ENCODE data around the gene ZNF771. TPM values are rescaled to one million over a fixed set of nuclear protein-coding genes. Genes with fewer than 3 reads are reported as not detected.

ZNF771 gene
- total RNA-seq, 1 experiment from 2014 or later: 11.3 TPM

DNA sequence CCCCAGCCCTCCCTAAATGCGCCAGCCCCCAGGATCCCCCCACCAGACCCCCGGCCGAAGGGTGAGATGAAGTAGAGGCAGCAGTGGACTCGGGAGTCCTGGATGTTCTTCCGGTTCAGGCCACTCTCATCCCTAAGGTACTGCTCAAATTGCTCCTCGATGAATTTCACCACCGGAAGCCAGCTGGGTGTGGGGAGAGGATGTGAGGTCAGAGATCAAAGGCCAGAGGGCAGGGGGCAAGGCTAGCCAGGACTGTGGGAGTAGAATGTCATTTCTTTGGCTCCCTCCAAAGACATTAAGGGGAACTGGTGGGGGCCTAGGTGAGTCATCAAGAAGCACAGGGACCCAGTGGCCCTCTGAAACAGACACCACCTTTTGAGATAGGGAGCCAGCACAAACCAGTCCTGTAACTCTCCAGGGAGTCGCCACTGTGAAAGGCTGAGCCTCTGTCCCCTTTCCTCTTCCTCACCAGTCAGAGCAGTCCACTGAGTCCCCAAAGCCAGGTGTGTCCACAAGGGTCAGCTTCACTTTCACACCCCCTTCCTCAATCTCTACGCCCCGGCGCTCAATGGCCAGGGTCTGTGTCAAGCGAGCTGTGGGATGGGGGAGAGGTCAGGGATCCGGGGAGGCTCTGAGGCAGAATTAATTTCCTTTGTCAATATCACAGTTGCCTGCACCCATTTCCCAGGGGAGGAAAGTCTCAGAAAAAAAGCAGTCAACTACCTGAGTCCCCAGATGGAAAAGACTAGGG is 25.9 kb upstream of the ZNF771 start:
- H3K27me3 Mint-ChIP-seq (ENCODE audit: unreplicated experiment): no peaks in the 10 kb centered on the region
- TF ChIP-seq, protein P1, sequence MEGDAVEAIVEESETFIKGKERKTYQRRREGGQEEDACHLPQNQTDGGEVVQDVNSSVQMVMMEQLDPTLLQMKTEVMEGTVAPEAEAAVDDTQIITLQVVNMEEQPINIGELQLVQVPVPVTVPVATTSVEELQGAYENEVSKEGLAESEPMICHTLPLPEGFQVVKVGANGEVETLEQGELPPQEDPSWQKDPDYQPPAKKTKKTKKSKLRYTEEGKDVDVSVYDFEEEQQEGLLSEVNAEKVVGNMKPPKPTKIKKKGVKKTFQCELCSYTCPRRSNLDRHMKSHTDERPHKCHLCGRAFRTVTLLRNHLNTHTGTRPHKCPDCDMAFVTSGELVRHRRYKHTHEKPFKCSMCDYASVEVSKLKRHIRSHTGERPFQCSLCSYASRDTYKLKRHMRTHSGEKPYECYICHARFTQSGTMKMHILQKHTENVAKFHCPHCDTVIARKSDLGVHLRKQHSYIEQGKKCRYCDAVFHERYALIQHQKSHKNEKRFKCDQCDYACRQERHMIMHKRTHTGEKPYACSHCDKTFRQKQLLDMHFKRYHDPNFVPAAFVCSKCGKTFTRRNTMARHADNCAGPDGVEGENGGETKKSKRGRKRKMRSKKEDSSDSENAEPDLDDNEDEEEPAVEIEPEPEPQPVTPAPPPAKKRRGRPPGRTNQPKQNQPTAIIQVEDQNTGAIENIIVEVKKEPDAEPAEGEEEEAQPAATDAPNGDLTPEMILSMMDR (IDR thresholded peaks at IDR 0.05; ENCODE audit: unreplicated experiment): no peak
- peaks cover 24% of the 10 kb centered on the region for H3K4me1 Mint-ChIP-seq (ENCODE audit: low read depth, unreplicated experiment)
- BruUV-seq (replicated peaks): no TSS peak
- CTCF ChIA-PET: interaction anchor here (0.7 kb wide), 1 partner anchor 15 kb away, joined by 3 read pairs; no protein-coding TSS in a partner anchor
- intact Hi-C loops (cut with micrococcal nuclease; ENCODE audit: unreplicated experiment): no loop called here
- H3K36me3 Mint-ChIP-seq (ENCODE audit: insufficient read depth, unreplicated experiment): peaks cover 44% of the 10 kb centered on the region
- H3K27ac Mint-ChIP-seq (ENCODE audit: unreplicated experiment): no peak overlapping the region
- H3K9me3 Mint-ChIP-seq (ENCODE audit: low read depth, unreplicated experiment): no peaks in the 10 kb centered on the region
- H3K4me3 Mint-ChIP-seq (ENCODE audit: low read depth, unreplicated experiment): no peak overlapping the region
- DNase-seq: no peak

DNA sequence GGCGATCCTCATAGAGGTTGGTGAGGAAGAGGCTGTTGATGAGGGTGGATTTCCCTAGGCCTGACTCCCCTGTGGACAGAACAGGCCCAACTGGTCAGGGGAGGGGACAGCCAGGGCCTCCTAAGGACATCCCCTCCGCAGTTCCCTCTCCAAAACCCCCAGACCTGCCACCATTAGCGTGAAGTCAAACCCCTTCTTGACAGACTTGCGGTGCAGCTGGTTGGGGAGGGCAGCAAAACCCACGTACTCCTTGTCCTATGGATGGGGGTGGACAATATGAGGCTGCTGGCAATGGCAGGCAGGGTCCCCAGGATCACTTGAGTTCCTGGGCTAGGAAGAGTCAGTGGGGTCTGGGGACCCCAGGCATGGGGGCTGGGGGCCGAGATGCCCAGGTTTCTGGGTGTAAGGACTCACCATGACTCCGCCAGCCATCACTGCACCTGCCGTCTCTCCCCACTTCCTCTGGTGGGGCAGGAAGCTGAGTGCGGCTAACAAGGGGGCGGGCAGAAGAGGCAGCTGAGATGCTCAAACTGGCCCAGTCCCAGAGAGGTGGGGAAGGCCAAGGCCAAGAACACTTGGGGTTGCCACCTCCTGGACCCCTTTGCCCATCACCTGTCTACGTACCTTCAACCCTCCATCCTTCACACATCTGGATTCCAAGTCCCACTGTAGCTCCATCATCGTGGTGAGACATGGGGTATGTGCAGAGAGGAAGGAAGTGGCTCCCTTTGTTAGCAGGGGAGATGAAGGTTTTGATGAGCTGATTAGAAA is 25.1 kb upstream of the ZNF771 start, which contains the start of gene SEPTIN1:
Gene SEPTIN1, minus strand, starts transcription at position 451 of the 771 bp plus-strand sequence. Its CDS starts 19 bp downstream, at position 432.
- TF ChIP-seq, protein P1 (IDR thresholded peaks at IDR 0.05; ENCODE audit: unreplicated experiment): no peak
- CTCF ChIA-PET: interaction anchor here (1.7 kb wide), 1 partner anchor 13 kb away, joined by 4 read pairs; the partner anchor contains the start of gene ZNF48
- no peaks in the 10 kb centered on the region for H3K9me3 Mint-ChIP-seq (ENCODE audit: low read depth, unreplicated experiment)
- H3K36me3 Mint-ChIP-seq (ENCODE audit: insufficient read depth, unreplicated experiment): peaks cover 41% of the 10 kb centered on the region
- intact Hi-C loops (cut with micrococcal nuclease; ENCODE audit: unreplicated experiment): no loop called here
- BruUV-seq (replicated peaks): no TSS peak
- no peaks in the 10 kb centered on the region for H3K27me3 Mint-ChIP-seq (ENCODE audit: unreplicated experiment)
- DNase-seq: no peak
- no peak within 1 kb of the TSS for H3K4me3 Mint-ChIP-seq (ENCODE audit: low read depth, unreplicated experiment)
- peaks cover 20% of the 10 kb centered on the region for H3K4me1 Mint-ChIP-seq (ENCODE audit: low read depth, unreplicated experiment)
- H3K27ac Mint-ChIP-seq (ENCODE audit: unreplicated experiment): peak within 1 kb of the TSS; percentile 50

DNA sequence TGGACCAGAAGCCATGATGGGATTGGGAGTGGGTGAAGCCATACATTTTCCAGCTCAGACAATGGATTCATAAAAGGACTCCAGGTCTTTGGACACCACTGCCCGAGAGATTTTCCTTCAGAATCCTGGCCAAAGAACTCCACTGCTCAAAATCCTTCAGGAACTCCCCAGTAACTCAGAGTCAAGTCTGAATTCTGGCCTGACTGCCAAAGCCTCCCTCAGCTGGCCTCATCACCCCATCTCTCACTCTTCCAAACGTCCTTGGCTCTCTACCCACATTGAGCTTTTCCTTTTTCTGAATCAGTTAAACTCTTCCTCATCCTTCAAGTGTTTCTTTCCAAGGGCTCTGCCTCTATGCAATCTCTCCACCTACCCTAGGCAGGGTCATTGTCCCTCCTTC is 23.9 kb upstream of the ZNF771 start:
- no TSS peak for BruUV-seq (replicated peaks)
- H3K4me1 Mint-ChIP-seq (ENCODE audit: low read depth, unreplicated experiment): peaks cover 9% of the 10 kb centered on the region
- CTCF ChIA-PET: interaction anchor here (0.7 to 1.7 kb wide), 2 partner anchors 12 to 13 kb away, joined by 3 to 4 read pairs; partner anchors contain the start of genes TBC1D10B and ZNF48

DNA sequence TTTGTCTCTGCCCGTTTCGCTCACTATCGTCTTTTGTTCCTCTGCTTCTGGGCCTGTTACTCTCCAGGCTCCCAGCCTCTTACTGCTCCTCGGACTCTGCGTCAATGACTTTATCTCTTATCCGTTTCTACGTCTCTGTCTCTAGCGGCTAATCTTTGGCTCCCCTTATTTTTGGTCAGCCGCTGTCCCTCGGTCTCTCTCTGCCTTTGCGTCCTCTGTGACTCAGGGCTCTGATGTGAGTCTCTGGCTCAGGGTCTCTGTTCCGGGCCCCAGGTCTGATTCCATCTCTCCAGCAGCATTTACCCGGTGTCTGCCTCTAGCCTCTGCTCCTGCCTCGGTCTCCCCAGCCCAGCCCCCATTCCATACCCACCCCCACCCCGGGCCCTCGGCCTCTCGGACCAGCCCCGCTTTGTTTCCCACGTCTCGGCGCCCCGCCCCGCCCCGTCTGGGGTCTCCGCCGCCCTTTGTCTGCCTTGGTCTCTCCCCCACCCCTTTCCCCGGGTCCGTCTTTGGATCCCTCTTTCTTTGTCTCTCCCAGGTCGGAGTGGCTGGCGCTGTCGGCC is 12.7 kb upstream of the ZNF771 start:
- no peaks in the 10 kb centered on the region for H3K9me3 Mint-ChIP-seq (ENCODE audit: low read depth, unreplicated experiment)
- intact Hi-C loops (cut with micrococcal nuclease; ENCODE audit: unreplicated experiment): no loop called here
- peak overlapping the region; percentile 51 for H3K27ac Mint-ChIP-seq (ENCODE audit: unreplicated experiment)
- no peak for DNase-seq
- CTCF ChIA-PET: interaction anchor here (0.6 to 1.9 kb wide), 12 partner anchors 12 to 1532 kb away, joined by 3 to 24 read pairs (median 4); partner anchors contain the start of genes DCTPP1, FBRS, PRR14 and SEPTIN1
- no peaks in the 10 kb centered on the region for H3K27me3 Mint-ChIP-seq (ENCODE audit: unreplicated experiment)
- peak overlapping the region; percentile 79 for H3K4me3 Mint-ChIP-seq (ENCODE audit: low read depth, unreplicated experiment)
- peaks cover 38% of the 10 kb centered on the region for H3K36me3 Mint-ChIP-seq (ENCODE audit: insufficient read depth, unreplicated experiment)
- TF ChIP-seq, protein P1 (IDR thresholded peaks at IDR 0.05; ENCODE audit: unreplicated experiment): no peak
- no TSS peak for BruUV-seq (replicated peaks)
- H3K4me1 Mint-ChIP-seq (ENCODE audit: low read depth, unreplicated experiment): peaks cover 31% of the 10 kb centered on the region

More for the DNA sequence above, 23.9 kb upstream of the ZNF771 start:
- Mint-ChIP-seq H3K4me3 (ENCODE audit: low read depth, unreplicated experiment) (no peak overlapping the region), H3K9me3 (ENCODE audit: low read depth, unreplicated experiment) (no peaks in the 10 kb centered on the region), H3K27ac (ENCODE audit: unreplicated experiment) (no peak overlapping the region), H3K27me3 (ENCODE audit: unreplicated experiment) (no peaks in the 10 kb centered on the region), H3K36me3 (ENCODE audit: insufficient read depth, unreplicated experiment) (peaks cover 28% of the 10 kb centered on the region)
- intact Hi-C loops (cut with micrococcal nuclease; ENCODE audit: unreplicated experiment): no loop called here
- DNase-seq: no peak
- TF ChIP-seq, protein P1 (IDR thresholded peaks at IDR 0.05; ENCODE audit: unreplicated experiment): no peak

All from Calu3 (cell line).